GOT3 (cell line): Measurements from ENCODE around the gene GGA3.
A peak's percentile ranks its signal among the peaks of the same experiment; 100 is the strongest.

Source experiments
- DNase-seq: peaks from one replicate; lab custom pipeline; 2025; ENCODE audit warnings: mixed read lengths; lab: John Stamatoyannopoulos, UW

Gene GGA3

DNA sequence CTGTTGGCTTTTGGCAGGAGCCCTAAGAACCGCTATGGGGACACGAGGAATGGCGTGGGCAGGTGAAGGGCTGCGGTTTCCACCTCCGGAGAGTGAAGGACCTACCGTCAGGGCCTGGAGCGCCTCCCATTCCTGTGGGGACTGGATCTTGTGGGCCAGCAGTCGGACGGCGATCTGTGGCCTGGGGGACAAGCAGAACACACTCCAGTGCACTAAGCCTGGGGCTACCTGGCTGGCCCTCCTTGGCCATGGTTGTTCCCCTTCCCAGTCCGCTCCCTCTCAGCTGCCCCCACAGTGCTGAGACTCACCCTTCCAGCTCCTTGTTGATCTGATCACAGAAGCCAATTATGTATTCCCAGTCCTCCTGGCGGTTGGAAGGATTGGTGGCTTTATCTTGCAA, 15.0 kb downstream of the GGA3 start:
- DNase-seq: no peak

DNA sequence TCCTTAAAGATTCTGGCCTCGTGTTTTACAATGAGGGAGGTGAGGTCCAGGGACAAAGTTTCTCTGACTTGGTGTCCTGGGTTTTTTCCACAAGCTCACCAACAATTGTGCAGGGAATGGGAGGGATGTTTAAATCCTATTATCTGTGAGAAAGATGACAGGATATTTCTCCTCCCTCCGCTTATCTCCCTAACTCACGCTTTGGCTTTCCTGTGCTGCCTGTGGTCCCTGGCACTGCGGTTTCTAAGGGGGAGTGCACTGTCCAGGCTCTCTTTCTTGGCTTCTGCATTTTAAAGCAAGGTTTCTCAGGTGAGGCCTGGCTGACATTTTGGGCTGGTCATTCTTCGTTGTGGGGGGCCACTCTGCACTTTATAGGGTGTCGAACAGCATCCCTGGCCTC, 16.4 kb downstream of the GGA3 start:
- DNase-seq: no peak

DNA sequence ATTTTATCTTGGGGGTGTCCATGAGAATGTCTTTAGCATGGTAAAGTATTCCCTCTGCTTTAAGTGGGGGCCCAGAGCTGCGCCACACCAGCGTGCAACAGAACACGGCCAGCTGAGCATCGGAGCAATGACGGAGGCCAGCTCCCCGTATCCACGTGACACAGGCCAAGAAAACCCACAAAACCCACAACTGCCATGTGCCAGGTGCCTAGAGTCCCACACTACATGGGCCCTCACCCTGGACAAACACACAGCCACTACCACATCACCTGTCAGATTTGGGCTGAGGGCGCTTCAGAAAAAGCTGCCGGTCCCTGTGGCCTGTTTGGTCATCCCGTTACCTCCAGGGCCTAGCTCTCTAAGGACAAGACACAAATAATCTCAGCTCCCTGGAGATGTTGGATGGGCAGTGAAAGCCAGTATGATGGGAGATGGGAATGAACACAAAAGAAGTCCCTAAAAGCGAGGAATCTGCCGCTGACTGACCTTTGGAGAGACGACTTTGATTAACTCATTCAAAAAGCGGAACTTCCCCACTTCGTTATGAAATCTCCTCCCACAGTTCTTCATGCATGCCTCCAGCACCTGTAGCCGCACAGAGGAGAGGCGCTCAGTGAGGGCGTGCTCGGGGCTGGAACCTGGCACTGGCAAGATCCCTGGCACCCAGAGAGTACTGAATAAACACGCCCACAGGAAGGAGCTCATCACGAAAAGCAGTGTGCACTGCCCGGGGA, 17.1 kb downstream of the GGA3 start:
- no peak for DNase-seq

DNA sequence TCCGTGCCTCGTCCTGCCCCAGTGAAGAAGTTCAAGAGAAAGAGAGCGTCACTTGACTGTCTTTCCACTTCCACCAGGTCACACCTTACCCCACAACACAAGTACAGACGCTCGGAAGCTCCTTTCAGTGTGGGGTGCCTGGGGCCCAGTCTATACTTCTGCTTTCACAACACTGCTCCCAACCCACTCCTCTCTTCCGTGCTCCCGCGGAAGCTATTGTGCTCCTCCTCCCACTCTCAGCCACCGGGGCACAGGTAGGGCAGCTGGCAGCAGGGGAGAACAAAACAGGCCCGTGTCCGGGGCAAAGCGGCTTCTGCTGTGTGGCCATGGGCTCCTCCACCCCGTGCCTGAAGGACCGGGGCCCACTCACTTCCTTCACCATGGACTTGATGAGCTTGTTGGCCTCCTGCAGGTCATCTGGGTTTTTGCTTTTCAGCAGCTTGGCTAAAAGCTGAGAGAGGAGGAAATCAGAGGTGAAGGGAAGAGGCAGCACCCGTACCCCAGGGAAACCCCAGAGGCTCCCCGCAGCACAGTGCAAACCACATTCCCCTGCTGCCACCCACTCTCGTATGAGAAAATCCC, 18.9 kb downstream of the GGA3 start:
- no peak for DNase-seq

DNA sequence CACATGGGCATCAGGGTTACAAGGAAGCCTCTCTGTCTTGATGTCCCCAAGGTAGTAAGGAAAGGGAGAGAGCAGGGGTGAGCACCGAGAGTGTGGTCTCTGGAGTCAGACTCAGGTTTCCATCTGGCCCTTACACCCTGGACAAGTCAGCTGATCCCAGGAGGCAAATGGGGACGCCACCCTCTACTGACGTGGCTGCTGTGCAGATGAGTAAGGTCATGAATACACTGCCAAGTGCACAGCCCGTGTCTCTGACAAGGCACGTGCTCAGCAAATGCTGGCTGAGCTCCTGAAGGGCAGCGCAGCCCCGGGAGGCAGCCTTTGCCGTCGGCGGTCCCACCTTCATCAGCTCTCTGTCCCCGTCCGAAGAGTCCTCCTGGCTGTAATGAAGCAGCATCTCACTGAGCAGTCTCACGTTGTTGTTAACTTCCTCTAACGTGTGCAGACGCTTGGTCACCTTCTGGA, 19.4 kb downstream of the GGA3 start:
- peak; percentile 30 for DNase-seq

DNA sequence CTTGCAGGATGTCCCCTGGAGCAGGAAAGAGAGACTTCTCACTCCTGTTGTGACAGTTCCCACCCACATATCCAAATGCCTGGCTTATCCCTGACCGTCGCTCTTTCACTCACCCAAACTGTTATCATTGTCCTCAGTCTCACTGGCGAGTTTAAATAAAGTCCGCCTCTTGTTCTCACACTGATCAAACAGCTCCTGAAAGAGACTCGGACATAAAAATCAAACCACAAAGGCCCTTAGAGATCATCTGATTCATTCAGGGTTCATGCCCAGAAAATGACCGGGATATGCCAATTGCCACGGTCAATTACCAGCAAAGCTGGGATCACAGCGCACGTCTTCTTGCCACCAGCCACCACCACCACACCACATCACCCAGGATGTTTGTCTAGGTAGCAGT, 19.9 kb downstream of the GGA3 start:
- no peak for DNase-seq

DNA sequence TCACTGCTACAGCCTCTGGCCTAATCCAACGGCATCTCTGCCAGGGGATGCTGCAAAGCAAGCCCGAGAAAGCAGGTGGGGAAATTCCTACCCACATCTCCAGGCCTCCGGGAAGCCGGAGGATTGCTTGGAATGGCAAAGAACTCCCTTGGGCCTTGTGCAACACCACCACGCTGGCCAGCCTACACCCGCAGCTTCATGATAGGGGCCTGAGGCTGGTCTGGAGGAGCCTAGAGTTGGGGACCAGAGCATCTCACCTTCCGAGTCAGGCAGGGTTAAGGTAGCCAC, 20.3 kb downstream of the GGA3 start:
- no peak for DNase-seq

DNA sequence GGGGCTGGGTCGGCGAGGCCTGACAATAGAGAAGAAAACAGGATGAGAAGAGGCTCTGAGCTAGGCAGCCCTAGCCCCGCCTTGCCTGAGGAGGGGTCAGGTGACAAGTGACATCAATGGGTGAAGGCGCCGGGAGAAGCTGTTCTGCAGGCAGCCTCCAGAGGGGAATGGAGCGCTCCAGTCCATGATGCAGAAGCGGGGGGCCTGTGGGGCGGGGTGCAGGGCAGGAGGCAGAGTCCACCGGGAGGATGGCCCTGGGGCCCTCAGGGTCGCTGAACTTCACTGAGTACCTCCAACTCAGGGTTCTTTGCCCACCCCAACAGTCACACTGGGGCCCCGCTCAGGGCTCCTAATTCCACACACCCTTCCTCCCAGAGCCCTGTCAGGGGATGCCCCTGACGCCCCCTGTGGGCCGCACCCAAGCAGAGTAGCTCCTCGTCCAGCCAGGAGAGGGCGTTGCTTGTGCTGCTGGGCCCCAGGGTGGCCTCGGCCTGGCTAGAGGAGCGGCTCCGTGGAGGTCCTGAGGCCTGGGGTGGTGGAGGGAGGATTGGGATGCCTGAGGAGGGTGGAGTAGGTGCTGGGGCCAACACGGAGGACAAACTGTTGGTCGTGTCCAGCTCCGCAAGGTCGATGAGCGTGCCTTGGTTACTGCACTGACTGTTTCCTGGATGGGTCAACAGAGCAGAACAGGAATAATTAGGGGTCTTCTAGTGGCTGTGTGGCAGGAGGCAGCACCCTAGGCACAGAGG, 20.8 kb downstream of the GGA3 start:
- DNase-seq: no peak

DNA sequence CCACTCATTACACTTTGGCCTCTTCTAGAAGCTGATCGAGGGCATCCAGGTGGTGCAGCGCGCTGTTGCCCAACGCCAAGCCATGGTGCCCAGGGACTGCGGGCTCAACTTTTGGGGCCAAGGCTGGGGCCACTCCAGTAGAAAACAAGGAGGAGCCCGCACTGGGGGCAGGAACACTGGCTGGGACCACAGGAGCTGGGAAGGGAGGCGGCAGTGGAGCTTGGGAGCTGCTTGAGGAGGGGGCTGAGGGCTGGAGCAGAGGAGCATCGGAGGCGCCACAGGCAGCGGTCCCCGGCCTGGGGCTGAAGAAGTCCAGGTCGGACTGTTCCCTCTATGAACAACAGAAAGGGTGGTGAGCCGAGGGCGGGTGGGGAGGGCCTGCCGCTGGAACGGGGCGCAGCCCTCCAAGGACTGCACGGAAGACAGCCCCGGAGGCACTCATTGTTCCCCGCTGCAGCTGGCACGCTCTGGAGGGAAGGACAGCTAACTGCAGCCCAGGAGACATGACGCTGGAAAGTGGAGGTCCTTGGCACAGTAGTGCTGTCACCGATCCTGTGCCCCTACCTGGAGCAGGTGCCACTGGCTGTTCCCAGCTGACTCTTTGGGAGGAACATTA, 21.5 kb downstream of the GGA3 start:
- no peak for DNase-seq

DNA sequence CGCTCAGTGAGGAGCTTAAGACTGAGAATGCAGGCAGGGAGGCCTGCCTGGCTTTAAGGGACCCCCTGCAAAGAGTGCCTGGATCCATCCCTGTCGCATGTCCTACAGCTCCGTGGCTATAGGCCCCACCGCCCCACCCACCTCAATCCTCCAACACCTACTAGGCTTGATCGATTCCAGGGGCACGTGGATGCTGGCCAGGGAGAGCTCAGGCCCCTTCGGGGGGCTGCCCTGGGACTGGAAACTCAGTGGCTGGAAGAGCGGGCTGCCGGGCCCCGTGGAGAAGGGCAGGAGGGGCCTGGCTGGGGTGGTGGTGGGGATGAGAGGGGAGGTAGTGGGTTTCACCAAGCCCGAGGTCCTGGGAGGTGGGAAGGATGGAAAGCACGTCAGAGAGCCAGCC, 22.2 kb downstream of the GGA3 start:
- no peak for DNase-seq

DNA sequence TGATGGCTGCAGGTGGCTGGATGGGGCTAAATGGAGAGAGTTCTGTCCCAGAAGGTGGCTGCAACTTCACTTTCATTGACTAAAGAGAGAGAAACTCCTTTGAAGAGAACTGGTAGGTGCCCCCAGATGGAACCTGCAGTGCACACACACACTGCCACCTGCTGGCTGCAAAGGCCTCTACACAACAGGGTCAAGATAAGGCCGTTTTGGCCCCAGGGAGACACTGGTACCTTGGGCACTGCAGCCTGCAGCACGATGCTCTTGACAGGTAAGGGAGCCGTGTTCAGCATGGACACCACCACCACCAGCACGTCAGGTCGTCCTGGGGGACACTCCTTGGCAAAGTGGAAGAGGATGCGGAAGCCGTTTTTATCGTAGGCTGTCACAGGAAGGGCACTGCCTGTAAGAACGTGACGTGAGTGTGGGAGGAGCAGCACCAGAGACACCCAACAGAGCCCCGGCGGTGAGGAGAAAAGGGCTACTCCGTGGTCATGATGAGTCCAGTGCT, 22.7 kb downstream of the GGA3 start:
- no peak for DNase-seq

DNA sequence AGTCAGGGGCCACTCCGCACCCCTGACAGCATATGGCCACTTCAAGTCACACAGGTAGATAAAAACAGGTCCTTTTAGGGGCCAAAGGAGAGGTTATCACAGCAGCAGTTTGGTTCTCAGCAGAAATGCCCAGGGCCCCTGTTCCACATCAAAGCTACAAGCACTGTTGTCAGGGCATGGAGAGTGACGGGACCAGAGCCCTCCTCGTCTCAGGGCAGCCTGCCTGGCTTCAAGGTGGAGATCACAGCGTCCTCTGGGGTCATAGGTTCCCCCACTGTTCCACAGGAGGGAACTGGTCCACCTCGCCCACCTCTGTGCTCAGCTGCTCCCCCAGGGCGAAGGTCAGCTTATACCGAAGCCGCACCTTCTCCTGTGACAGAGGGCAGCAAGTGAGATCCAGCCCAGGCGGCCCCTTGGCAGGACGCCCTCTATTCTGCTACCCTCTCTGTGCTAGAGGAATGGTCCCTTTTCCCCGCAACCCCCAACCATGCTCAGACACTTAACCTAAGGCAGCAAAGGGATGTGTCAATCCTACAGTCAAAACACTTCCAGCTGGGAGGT, 23.3 kb downstream of the GGA3 start:
- no peak for DNase-seq

DNA sequence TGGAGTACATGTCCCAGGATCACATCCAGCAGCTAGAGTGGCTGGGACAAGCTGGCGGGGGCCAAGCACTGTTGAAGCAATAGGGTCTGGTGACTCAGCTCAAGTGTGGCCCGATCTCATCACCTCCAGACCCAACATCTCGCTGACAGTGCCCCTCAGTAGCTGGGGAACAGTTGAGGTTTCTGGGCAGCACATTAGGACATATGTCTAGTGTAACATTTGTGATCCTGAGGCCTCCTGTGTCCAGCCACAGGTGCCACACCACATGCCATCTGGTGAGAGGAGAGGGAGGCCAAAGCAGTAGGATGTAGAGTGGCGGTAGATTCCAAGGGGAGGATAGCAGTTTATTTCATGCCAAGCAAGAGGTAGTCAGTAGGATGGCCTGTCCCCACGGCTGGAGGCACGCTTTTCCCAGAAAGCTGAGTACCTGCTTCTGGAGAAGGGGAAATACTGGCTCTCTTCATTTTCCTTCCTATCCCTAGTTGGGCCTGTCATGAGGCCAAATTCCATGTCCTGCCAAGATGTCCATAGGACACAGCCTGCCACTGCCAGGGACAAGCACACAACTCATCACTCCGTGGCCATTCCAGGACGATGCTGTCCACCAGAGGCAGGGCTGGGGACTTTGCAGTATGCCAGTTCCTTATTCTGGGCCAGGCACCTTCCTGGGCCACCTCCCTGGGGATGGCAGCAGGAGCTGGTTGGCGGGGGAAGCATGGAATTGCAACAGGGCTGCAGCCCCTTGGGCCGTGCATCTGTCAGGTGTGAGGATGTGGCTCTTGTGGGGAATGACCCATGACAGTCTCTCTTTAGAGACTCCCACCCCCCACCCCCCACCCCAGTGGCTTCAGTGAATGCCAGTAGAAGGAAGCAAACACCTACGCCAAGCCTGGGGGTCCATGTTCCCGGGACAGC, 24.0 kb downstream of the GGA3 start:
- no peak for DNase-seq

DNA sequence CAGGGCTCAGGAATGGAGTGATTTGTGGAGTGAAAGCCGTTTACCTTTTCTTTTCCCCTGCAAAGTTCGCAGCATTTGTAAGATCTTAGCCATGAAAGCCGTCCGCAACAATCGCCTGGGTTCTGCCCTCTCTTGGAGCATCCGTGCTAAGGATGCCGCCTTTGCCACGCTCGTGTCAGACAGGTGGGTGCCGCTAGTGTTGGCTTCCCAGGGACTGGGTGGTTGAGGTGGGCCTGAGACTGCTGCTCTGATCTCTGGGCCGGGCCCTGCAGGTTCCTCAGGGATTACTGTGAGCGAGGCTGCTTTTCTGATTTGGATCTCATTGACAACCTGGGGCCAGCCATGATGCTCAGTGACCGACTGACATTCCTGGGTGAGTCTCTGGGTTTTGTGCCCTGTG, 28.6 kb downstream of the GGA3 start:
- DNase-seq: no peak

DNA sequence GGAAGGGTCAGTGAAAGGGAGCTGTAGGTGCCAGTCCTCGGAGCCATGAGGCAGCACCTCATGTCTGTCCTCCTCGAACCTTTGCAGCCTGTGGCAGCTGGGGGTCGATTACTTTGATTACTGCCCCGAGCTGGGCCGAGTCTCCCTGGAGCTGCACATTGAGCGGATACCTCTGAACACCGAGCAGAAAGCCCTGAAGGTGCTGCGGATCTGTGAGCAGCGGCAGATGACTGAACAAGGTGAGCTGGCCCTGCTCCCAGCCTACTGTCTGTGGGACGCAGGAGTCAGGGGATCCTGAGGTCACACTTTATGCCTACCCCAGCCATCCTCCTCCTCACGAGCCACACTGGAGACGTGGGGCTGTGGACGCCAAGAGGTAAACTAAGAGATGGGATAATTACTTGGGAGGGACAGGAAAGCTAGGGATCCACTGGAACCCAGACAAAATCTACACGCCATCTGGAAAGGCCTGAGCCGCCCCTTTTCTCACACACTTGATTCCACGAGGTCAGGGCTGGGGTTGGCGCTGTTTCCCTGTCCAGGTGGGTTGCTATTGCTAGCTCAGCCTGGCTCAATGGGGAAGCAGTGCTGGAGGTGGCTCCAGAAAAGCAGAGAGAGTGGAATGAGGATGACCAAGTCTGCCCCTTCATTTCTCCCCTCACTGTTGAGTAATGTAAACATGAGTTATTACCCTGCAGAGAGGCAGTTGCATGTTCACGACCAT, 29.5 kb downstream of the GGA3 start:
- DNase-seq: no peak

DNA sequence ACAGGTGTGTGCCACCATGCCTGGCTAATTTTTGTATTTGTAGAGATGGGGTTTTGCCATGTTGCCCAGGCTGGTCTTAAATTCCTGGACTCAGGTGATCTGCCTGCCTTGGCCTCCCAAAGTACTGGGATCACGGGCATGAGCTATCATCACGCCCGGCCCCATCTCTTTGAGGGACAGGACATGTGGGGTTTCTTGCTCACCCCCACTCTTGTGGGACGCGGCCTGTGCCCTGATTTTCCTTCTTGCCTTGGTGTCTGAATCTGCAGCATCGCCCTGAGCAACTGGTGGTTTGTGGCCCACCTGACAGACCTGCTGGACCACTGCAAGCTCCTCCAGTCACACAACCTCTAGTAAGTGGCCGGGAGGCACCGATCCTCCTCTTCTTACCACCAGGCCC, 30.3 kb downstream of the GGA3 start:
- DNase-seq: no peak

DNA sequence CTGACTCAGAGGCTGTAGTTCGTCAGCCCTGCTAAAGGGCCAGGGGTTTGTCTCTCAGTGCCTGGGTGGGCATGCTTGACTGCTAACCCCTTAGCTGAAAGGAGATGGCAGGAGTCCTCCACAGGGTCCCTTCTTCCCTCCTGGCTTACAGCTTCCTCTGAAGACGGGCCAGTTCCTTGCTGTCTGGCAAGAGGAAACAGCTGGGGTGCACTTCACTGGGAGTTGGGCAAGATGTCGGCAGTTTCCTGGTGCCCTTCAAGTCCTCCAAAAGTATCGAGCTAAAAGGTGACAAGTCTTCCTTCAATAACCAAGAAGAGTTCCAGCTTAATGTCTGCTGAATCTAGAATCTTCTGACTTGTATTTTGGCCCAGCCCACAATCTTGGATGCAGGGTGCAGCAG, 32.6 kb downstream of the GGA3 start:
- DNase-seq: no peak

DNA sequence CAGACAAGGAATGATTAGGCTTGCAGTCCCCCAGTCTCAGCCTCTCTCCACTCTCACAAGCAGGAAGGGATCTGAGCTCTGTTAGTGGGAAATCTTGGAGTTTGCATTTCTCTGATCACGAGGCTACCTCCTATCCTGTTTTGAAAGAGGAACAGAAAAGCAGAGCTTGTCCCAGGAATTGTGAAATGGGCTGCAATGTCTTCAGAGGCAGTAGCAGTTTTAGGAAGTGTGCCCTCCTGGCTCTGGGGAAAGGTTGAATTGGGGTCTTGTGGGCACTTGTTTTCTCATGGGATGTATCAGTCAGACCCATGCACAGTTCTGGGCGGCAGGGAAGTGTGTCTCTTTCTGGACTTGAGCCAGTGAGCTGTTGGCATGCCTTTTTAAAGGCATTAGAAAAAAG, 33.1 kb downstream of the GGA3 start:
- no peak for DNase-seq

DNA sequence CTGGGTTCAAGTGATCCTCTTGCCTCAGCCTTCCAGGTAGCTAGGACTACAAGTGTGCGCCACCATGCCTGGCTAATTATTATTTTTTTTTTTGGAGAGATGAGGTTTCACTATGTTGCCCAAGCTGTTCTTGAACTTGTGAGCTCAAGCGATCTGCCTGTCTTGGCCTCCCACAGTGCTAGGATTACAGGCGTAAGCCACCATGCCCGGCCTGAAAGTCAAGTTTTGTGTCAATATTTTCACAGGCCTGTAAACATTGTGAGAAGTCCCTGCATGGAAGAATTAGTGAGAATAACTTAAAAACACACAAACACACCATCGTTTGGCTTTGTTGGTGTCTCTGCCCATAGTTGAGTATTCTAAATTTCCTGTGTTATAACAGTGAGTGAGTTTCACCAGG, 33.7 kb downstream of the GGA3 start:
- DNase-seq: no peak

DNA sequence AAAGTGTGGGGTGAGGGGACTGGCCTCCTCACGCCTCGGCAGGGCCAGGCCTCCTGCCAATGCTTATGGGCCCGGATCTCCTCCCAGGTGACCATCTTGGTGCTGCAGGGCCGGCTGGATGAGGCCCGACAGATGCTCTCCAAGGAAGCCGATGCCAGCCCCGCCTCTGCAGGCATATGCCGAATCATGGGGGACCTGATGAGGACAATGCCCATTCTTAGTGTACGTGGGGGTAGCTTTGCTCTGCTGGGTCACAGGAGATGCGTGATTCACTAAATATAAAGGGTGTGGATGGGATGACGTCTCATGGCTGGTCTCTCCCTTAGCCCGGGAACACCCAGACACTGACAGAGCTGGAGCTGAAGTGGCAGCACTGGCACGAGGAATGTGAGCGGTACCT, 36.4 kb downstream of the GGA3 start:
- DNase-seq: no peak

DNA sequence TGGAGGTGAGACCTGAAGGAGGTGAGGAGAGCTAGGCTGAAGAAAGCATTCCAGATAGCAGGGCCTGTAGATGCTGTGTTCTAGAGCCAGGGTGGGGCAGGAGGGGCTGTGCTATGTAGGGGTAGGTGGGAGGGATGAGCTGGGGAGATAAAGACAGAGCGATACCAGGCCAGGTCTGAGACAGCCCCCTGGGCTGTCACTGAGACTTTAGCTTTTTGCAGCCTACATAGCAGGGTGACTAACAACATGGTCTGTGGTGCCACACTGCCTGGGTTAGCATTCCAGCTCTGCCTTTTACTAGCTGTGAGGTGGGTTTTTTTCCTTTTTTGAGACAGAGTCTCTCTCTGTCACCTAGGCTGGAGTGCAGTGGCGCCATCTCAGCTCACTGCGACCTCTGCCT, 41.6 kb downstream of the GGA3 start:
- no peak for DNase-seq
